Stomach smooth muscle (tissue), 2 donors: ENCODE results near the gene STK36.

Experiments used
- H3K27ac ChIP-seq: one replicate; pipeline ENCODE4 v1.7.0; 2013; ENCODE audit warnings: mild to moderate bottlenecking, low read length, inconsistent platforms
- H3K27me3 ChIP-seq, 2 donors: one replicate each; pipeline ENCODE4 v1.7.0; 2013; ENCODE audit warnings: low read length in 2 of 2; ENCODE audit not compliant: insufficient read depth in 2 of 2, control insufficient read depth in 1 of 2
- H3K36me3 ChIP-seq, 2 donors: one replicate each; pipeline ENCODE4 v1.7.0; 2013; ENCODE audit warnings: low read length in 2 of 2; ENCODE audit not compliant: control insufficient read depth in 2 of 2, insufficient read depth in 2 of 2
- H3K4me1 ChIP-seq: one replicate; pipeline ENCODE4 v1.7.0; 2013; ENCODE audit warnings: low read length; ENCODE audit not compliant: control insufficient read depth, insufficient read depth
- H3K4me3 ChIP-seq, 2 donors: one replicate each; pipeline ENCODE4 v1.7.0; 2013; ENCODE audit warnings: low read length in 2 of 2
- H3K9ac ChIP-seq, 2 donors: one replicate each; pipeline ENCODE4 v1.7.0; 2013; ENCODE audit warnings: low read length in 2 of 2, mild to moderate bottlenecking in 1 of 2
- H3K9me3 ChIP-seq, 2 donors: one replicate each; pipeline ENCODE4 v1.7.0; 2013; ENCODE audit warnings: low read length in 2 of 2; ENCODE audit not compliant: control insufficient read depth in 2 of 2
- donor health status: healthy.
- donor health status: Pancreatic carcinoma.

STK36 gene

DNA sequence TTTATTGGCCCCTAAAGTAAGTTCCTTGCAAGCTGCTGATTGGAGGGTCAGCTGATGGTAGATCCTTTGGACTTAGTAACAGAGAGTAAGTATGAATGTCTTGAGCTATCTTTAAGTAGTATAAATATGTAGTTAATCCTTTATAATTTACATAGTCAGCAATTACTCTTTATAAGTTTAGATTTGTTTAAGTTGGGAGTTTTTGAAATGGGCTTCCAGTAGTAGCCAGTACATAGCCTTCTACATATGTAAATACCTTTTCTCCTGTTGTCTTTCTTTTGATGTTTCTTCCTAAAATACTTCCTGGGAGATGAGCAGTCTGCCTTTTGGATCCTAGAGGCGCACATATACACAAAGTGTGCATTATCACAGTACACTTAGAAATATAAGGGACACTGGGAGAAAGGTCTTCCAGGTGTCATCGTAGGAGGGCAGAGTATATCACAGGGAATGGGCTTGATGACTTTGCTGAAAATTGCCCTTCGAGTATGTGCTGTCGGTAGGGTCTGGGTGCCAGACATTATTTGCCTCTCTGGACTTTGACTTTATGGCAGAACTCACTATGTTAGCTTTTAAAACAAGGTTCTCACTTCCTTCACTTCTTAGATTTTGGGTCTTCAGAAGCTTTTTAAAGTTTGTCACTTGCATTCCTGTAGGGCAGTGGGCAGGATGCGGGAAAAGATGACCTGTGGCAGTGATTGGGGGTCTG is 60.3 kb downstream of the STK36 start:
- peaks cover 2% of the 10 kb centered on the region for H3K4me1 ChIP-seq
- H3K27ac ChIP-seq: no peak overlapping the region
- no peak overlapping the region for H3K9ac ChIP-seq

DNA sequence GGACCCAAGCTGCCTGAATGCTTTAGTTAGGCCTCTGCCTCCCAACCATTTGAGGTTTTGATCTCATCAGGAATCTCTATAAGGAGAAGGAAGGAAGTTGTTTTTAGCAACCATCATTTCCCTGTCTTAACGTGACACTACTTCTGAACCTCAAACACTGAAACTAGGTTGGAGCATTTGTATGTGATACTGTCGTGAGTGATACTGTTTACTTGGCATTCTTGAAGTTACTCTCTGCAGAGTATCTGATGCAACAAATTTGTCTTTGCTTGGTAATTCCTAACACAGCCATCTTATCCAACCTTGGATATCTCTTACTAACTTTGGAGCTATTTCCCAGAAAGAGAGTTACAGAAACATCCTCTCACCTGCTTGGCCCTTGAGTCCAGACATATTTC is 60.9 kb downstream of the STK36 start:
- H3K27ac ChIP-seq: no peak overlapping the region
- H3K36me3 ChIP-seq: peaks cover 0 to under 1% of the 10 kb centered on the region in 2 donors
- H3K9me3 ChIP-seq: no peaks in the 10 kb centered on the region
- H3K4me1 ChIP-seq: peaks cover 2% of the 10 kb centered on the region
- no peaks in the 10 kb centered on the region for H3K27me3 ChIP-seq
- H3K4me3 ChIP-seq: no peak overlapping the region
- H3K9ac ChIP-seq: no peak overlapping the region

More for the DNA sequence above, 60.3 kb downstream of the STK36 start:
- Histone ChIP-seq H3K4me3 (no peak overlapping the region), H3K9me3 (no peaks in the 10 kb centered on the region), H3K36me3 (no peaks in the 10 kb centered on the region), H3K27me3 (no peaks in the 10 kb centered on the region)

DNA sequence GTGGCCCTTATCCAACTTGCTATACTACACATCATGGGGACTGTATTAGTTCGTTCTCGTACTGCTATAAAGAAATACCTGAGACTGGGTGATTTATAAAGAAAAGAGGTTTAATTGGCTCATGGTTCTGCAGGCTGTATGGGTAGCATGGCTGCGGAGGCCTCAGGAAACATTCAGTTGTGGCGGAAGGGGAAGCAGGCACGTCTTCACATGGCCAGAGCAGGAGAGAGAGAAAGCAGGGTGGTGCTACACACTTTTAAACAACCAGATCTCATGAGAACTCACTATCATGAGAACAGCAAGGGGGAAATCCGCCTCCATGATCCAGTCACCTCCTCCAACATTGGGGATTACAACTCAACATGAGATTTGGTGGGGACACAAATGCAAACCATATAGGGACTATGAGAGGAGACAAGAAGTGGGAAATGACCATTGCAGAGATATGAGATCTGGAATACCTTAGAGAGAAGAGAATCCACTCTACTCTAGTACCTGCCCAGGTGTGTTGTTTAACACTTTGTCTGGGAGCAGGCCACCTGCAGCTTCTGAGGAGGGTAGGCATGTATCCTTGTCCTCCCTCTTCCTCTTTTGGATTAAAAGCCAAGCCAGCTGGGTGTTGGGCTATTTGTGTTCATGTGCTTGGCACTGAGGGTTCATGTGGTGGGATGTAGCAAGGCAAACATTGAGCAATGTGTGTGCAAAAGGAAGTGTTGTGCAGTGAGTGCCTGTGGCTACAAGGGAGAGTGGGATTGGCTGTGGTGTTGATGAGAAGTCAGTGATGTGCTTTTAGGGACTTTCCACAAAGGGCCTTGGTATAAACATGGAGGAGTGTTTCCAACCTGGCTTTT is 61.5 kb downstream of the STK36 start:
- H3K27ac ChIP-seq: no peak overlapping the region
- H3K4me1 ChIP-seq: peaks cover 2% of the 10 kb centered on the region
- H3K27me3 ChIP-seq: no peaks in the 10 kb centered on the region
- H3K4me3 ChIP-seq: no peak overlapping the region
- no peak overlapping the region for H3K9ac ChIP-seq
- H3K36me3 ChIP-seq: peaks cover 6 to 7% of the 10 kb centered on the region in 2 donors
- no peaks in the 10 kb centered on the region for H3K9me3 ChIP-seq

DNA sequence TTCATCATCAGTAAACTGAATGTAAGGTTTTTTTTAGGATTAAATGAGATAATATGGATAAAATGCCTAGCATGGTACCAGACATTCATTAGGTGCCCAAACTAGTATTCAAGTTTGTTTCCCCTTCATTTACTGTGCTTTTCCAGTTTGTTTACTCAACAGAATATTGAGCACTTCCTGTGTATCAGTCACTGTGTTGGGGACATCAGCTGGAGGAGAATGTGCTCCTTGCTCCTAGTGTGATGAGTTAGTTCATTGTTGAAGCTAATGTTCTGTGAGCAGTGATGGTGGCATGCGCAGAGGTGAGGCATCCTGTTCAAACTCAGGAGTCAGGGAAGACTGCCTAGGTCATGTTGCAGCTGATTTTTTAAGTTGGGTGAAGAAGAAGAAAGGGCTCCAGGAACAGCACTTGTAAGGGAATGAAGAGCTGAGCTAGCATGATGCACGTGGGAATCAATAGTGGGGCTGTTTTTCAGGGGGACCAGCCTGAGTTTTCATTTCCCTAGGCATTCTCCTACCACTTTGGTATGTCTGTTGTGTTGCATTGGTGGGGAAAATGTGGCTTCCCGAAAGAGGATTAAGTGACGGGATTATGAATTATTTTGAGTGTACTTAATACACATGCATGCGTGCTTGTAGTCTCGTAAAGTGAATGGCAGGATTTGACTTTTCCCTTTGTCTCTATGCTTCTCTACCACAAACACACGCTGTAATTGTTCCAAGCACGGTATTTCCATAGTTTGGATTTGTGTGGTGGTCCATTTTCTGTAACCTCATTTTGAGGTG is 62.5 kb downstream of the STK36 start:
- Histone ChIP-seq H3K4me1 (peaks cover 2% of the 10 kb centered on the region), H3K4me3 (no peak overlapping the region), H3K27ac (no peak overlapping the region), H3K9ac (no peak overlapping the region), H3K9me3 (no peaks in the 10 kb centered on the region), H3K36me3 (peaks cover 12 to 14% of the 10 kb centered on the region in 2 donors), H3K27me3 (no peaks in the 10 kb centered on the region)

DNA sequence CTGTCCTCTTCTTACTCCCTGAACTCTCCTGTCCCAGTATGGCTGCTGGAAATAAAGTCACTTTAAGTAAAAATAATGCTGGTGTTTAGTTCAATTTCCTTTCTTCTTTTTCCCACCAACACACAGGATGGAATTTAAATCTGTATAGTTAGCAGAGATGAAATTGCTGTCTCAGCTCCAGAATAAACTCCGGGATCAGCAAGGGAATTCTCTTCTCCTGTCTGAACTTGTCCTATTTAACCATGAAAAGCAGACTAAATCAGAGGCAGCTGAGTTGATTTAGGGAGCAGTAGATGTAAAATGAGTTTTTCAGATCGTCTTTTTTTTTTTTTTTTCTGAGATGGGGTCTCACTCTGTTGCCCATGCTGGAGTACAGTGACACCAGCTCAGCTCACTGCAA is 64.6 kb downstream of the STK36 start:
- Histone ChIP-seq H3K27me3 (no peaks in the 10 kb centered on the region), H3K9ac (no peak overlapping the region), H3K27ac (no peak overlapping the region), H3K4me3 (no peak overlapping the region), H3K4me1 (peaks cover 2% of the 10 kb centered on the region), H3K36me3 (peaks cover 21% of the 10 kb centered on the region in 2 donors), H3K9me3 (no peaks in the 10 kb centered on the region)

DNA sequence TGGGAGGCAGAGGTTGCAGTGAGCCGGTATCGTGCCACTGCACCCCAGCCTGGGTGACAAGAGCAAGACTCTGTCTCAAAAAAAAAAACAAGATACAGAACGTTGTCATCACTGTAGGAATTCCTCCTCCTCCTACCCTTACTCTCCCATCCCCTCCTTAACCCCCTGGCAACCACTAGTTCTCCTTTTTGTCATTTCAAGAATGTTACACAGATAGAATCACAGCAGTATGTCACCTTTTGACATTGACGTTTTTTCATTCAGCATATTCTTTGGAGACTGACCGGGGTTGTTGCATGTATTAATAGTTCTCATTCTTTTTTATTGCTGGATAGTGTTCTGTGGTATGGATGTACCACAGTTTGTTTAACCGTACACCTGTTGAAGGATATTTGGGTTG is 71.2 kb downstream of the STK36 start:
- no peak overlapping the region for H3K4me3 ChIP-seq
- peaks cover 3% of the 10 kb centered on the region for H3K4me1 ChIP-seq
- no peaks in the 10 kb centered on the region for H3K9me3 ChIP-seq
- peaks cover 22 to 34% of the 10 kb centered on the region in 2 donors for H3K36me3 ChIP-seq
- H3K9ac ChIP-seq: no peak overlapping the region
- no peaks in the 10 kb centered on the region for H3K27me3 ChIP-seq
- no peak overlapping the region for H3K27ac ChIP-seq

DNA sequence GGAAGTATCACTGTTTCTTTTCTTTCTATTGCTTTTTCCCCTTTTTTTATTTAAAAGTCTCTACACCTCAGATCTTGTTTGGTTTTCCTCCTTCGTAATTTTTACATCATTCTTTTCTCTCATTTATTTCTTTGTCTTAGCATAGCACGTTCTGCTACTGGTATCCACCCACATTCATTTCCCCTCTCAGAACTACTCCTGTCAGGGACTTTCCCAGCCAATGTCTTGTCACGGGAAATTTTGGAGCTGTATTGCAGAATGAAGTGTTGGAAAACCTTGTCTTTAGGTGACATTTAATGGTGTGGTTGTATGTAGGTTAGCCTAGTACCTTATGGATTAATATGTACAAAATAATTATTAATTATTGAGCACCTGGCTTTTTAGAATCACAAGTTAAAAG is 72.7 kb downstream of the STK36 start:
- H3K27me3 ChIP-seq: no peaks in the 10 kb centered on the region
- H3K9me3 ChIP-seq: no peaks in the 10 kb centered on the region
- H3K4me3 ChIP-seq: no peak overlapping the region
- H3K9ac ChIP-seq: no peak overlapping the region
- no peak overlapping the region for H3K27ac ChIP-seq
- H3K36me3 ChIP-seq: peaks cover 18 to 36% of the 10 kb centered on the region in 2 donors
- H3K4me1 ChIP-seq: peaks cover 3% of the 10 kb centered on the region

DNA sequence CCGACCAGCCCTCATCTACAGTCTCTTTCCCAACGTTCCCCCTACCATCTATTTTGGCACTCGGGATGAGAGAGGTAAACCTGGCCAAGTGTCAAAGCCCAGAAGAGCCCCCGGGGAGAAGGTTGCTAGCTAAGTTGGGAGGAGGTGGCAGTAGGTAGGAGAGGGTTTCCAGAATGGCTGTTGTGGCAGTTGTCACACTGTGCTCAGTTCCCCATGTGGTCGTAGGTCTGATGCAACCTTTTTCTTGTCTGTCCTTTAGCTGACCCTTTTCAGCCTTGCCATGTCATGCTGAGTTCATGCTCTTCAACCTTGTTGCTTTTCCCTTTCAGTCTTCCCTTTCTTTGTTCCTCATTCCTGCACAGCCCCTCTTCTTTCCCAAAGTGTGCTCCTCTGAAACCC is 73.3 kb downstream of the STK36 start:
- Histone ChIP-seq H3K4me3 (no peak overlapping the region), H3K9ac (no peak overlapping the region), H3K27ac (no peak overlapping the region), H3K27me3 (no peaks in the 10 kb centered on the region), H3K9me3 (no peaks in the 10 kb centered on the region), H3K4me1 (peaks cover 4% of the 10 kb centered on the region), H3K36me3 (peaks cover 19 to 40% of the 10 kb centered on the region in 2 donors)

DNA sequence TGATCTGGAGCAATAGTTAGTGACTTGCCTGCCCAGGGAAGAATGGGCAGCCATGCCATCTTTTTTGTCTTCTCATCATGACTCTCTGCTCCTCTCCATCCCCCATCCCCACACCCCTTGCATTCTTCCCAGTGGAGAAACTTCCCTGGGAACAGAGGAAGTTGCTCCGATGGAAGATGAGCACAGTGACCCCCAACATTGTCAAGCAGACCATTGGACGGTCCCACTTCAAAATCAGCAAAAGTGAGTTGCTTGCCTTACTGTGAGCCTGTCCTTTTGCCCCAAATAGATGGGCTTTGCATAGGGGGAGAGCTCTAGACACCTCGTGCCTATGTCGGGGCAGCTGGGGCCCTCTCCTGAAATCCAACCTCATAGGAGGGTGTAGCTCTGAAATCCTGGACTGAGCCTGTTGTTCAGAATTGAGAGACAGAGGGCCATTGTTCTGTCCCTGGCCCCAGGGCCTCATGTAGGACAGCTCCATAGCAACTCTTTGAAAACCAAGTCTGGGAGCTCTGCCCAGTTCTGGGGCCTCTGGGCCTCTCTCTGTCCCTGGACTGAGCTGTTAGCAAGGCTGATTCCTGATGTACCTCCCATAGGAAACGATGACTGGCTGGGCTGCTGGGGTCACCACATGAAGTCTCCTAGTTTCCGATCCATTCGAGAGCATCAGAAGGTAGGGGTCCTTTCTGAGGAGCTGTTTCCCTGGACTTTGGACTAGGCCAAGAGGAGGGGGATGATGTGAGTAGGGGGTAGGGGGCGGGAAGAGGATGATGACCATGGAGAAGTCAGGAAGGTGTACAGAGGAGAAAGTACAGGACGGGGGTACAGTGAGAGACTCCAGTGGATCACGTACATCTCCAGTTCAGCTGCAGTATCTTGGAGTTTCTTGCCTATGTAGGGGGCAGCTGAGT is 73.9 kb downstream of the STK36 start:
- H3K9me3 ChIP-seq: no peaks in the 10 kb centered on the region
- H3K9ac ChIP-seq: no peak overlapping the region
- peaks cover 4% of the 10 kb centered on the region for H3K4me1 ChIP-seq
- H3K27ac ChIP-seq: no peak overlapping the region
- H3K4me3 ChIP-seq: no peak overlapping the region
- H3K36me3 ChIP-seq: peaks cover 17 to 43% of the 10 kb centered on the region in 2 donors
- H3K27me3 ChIP-seq: no peaks in the 10 kb centered on the region

DNA sequence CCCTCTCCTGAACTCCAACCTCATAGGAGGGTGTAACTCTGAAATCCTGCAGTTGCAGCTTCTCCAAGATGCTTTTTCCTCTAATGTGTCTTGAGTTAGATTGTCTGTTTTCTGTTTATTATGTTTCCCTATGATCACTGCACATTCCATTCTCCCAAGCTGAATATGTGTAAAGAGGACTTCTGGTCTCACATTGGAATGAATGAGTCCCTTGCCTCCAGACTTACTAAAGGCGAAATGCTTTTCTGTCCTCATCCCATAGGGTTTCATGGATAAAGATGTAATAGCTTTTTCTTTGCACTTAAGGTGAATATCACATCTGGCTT is 74.5 kb downstream of the STK36 start:
- Histone ChIP-seq H3K36me3 (peaks cover 17 to 46% of the 10 kb centered on the region in 2 donors), H3K9ac (no peak overlapping the region), H3K27me3 (no peaks in the 10 kb centered on the region), H3K27ac (no peak overlapping the region), H3K4me1 (peaks cover 4% of the 10 kb centered on the region), H3K9me3 (no peaks in the 10 kb centered on the region), H3K4me3 (no peak overlapping the region)
